Measurements from ENCODE around the gene ELOF1. TPM values are rescaled to one million over a fixed set of nuclear protein-coding genes. Genes with fewer than 3 reads are reported as not detected.

ELOF1 gene
- total and polyA plus RNA-seq, 2 experiments from 2014 or later, result 30.3 to 72.6 TPM

DNA sequence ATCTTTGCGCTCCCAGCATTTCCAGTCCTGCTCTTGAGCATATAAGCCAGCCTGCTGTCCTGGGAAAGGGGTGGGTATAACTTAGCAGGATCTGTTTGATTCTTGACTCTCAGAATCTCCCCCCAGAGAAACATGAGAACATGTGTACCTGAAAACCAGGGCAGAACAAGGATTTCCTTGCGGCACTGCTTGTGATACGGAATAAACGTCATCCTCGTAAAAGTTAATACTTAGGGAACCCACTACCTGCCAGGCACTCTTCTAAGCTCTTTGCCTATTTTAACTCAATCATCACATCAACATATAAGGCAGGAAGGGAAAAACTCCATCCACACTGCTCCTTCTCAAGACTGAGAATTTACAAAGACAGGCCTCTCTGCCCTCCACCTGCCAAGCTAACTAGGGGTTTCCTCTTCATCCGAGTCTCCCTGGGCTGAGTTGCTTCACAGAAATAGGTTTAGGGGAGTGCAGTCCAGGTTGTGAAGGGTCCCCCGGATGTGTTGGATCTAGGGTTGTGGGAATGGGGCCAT, 54.5 kb downstream of the ELOF1 start:
- Histone ChIP-seq H3K4me3 (peak overlapping the region; percentile 53), H3K4me1 (ENCODE audit: insufficient read depth) (peaks cover 5% of the 10 kb centered on the region), H3K4me2 (peak overlapping the region; percentile 92), H3K9me3 (ENCODE audit: low read depth) (no peaks in the 10 kb centered on the region), H3K36me3 (replicated peaks; ENCODE audit: insufficient read depth, low read depth) (no peaks in the 10 kb centered on the region), H3K27ac (peak overlapping the region; percentile 94), H4K20me1 (ENCODE audit: insufficient read depth, poor library complexity, severe bottlenecking) (no peaks in the 10 kb centered on the region), H3K9me2 (replicated peaks; ENCODE audit: insufficient read depth) (no peaks in the 10 kb centered on the region), H2AFZ (peak overlapping the region; percentile 54), H3K79me2 (peaks cover 10% of the 10 kb centered on the region), H3K27me3 (no peaks in the 10 kb centered on the region)
- TF ChIP-seq, protein P1, sequence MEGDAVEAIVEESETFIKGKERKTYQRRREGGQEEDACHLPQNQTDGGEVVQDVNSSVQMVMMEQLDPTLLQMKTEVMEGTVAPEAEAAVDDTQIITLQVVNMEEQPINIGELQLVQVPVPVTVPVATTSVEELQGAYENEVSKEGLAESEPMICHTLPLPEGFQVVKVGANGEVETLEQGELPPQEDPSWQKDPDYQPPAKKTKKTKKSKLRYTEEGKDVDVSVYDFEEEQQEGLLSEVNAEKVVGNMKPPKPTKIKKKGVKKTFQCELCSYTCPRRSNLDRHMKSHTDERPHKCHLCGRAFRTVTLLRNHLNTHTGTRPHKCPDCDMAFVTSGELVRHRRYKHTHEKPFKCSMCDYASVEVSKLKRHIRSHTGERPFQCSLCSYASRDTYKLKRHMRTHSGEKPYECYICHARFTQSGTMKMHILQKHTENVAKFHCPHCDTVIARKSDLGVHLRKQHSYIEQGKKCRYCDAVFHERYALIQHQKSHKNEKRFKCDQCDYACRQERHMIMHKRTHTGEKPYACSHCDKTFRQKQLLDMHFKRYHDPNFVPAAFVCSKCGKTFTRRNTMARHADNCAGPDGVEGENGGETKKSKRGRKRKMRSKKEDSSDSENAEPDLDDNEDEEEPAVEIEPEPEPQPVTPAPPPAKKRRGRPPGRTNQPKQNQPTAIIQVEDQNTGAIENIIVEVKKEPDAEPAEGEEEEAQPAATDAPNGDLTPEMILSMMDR (IDR thresholded peaks at IDR 0.05; ENCODE audit: poor library complexity), result no peak
- TF ChIP-seq EZH2 (IDR thresholded peaks at IDR 0.05; ENCODE audit: borderline replicate concordance) (no peak), EZH2phosphoT487 (IDR thresholded peaks at IDR 0.05; ENCODE audit: low read depth, severe bottlenecking, unreplicated experiment) (no peak)
- DNase-seq (ENCODE audit: low spot score), result no peak
- 54% methylated on average over 7 of the region's 7 CpGs for WGBS (ENCODE audit: low lambda C conversion rate, missing lambda C conversion rate)

Small RNA genes within 50 kb of the gene (small RNA-seq; reads per million reads assigned to genes)
- gene RN7SL833P, result not detected

Other genes with a start within 250 kb of the ELOF1 start
- 63.7 and 71.6 TPM in 2 replicates for gene RAB3D, start 219.6 kb downstream of the ELOF1 start, total RNA-seq
- gene RAB3D, start 219.6 kb downstream of the ELOF1 start, polyA plus RNA-seq, result 27.3 and 32.6 TPM in 2 replicates
- gene TMEM205, start 213.0 kb downstream of the ELOF1 start, total RNA-seq, result 188 TPM in 2 replicates
- gene TMEM205, start 213.0 kb downstream of the ELOF1 start, polyA plus RNA-seq, result 199 and 212 TPM in 2 replicates
- 10.1 and 14.6 TPM in 2 replicates for gene CCDC159, start 212.7 kb downstream of the ELOF1 start, total RNA-seq
- gene CCDC159, start 212.7 kb downstream of the ELOF1 start, polyA plus RNA-seq, result 27.1 and 46.3 TPM in 2 replicates
- gene PLPPR2, start 203.8 kb downstream of the ELOF1 start, total RNA-seq, result 10.9 and 25.9 TPM in 2 replicates
- 41.7 and 47.0 TPM in 2 replicates for gene PLPPR2, start 203.8 kb downstream of the ELOF1 start, polyA plus RNA-seq
- 2.2 and 3.1 TPM in 2 replicates for gene SWSAP1, start 184.6 kb downstream of the ELOF1 start, total RNA-seq
- 4.0 and 4.9 TPM in 2 replicates for gene SWSAP1, start 184.6 kb downstream of the ELOF1 start, polyA plus RNA-seq
- gene EPOR, start 174.9 kb downstream of the ELOF1 start, total RNA-seq, result 16.6 and 20.9 TPM in 2 replicates
- 34.2 and 46.8 TPM in 2 replicates for gene EPOR, start 174.9 kb downstream of the ELOF1 start, polyA plus RNA-seq
- 20.6 and 27.6 TPM in 2 replicates for gene RGL3, start 139.9 kb downstream of the ELOF1 start, total RNA-seq
- gene RGL3, start 139.9 kb downstream of the ELOF1 start, polyA plus RNA-seq, result 55.6 and 94.8 TPM in 2 replicates
- gene ODAD3, start 124.1 kb downstream of the ELOF1 start, total RNA-seq, result 0.08 and 1.3 TPM in 2 replicates
- 1.4 and 1.9 TPM in 2 replicates for gene ODAD3, start 124.1 kb downstream of the ELOF1 start, polyA plus RNA-seq
- 60.0 and 85.1 TPM in 2 replicates for gene PRKCSH, start 123.6 kb downstream of the ELOF1 start, total RNA-seq
- gene PRKCSH, start 123.6 kb downstream of the ELOF1 start, polyA plus RNA-seq, result 245 and 251 TPM in 2 replicates
- gene ELAVL3, start 78.2 kb downstream of the ELOF1 start, total RNA-seq, result 0.30 TPM in 1 of 2 replicates, not detected in the other
- 0.11 and 0.18 TPM in 2 replicates for gene ELAVL3, start 78.2 kb downstream of the ELOF1 start, polyA plus RNA-seq
- gene ZNF653, start 53.4 kb downstream of the ELOF1 start, total RNA-seq, result 8.4 and 9.5 TPM in 2 replicates
- 9.6 and 10.2 TPM in 2 replicates for gene ZNF653, start 53.4 kb downstream of the ELOF1 start, polyA plus RNA-seq
- gene ECSIT, start 30.1 kb downstream of the ELOF1 start, total RNA-seq, result 32.5 and 36.3 TPM in 2 replicates
- 23.2 and 26.3 TPM in 2 replicates for gene ECSIT, start 30.1 kb downstream of the ELOF1 start, polyA plus RNA-seq
- 12.1 and 20.1 TPM in 2 replicates for gene CNN1, start 20.4 kb downstream of the ELOF1 start, total RNA-seq
- 12.6 and 12.9 TPM in 2 replicates for gene CNN1, start 20.4 kb downstream of the ELOF1 start, polyA plus RNA-seq
- 16.6 and 18.1 TPM in 2 replicates for gene ACP5, start 18.4 kb upstream of the ELOF1 start, total RNA-seq
- 6.5 and 7.2 TPM in 2 replicates for gene ACP5, start 18.4 kb upstream of the ELOF1 start, polyA plus RNA-seq
- gene ZNF627, start 38.3 kb upstream of the ELOF1 start, total RNA-seq, result 20.7 and 21.2 TPM in 2 replicates
- gene ZNF627, start 38.3 kb upstream of the ELOF1 start, polyA plus RNA-seq, result 7.8 and 12.5 TPM in 2 replicates
- 10.4 and 13.9 TPM in 2 replicates for gene ZNF823, start 179.7 kb upstream of the ELOF1 start, total RNA-seq
- 3.4 and 3.8 TPM in 2 replicates for gene ZNF823, start 179.7 kb upstream of the ELOF1 start, polyA plus RNA-seq
- gene ZNF441, start 207.8 kb upstream of the ELOF1 start, total RNA-seq, result 6.2 and 6.7 TPM in 2 replicates
- 2.9 and 6.4 TPM in 2 replicates for gene ZNF441, start 207.8 kb upstream of the ELOF1 start, polyA plus RNA-seq
- gene ZNF491, start 239.3 kb upstream of the ELOF1 start, total RNA-seq, result 2.9 and 4.8 TPM in 2 replicates
- 0.95 and 2.0 TPM in 2 replicates for gene ZNF491, start 239.3 kb upstream of the ELOF1 start, polyA plus RNA-seq

All from hepatocyte (in vitro differentiated cells).